GM19193 (cell line): ENCODE results near the gene PPP1R12A.

Source experiments
- POLR2A ChIP-seq: IDR thresholded peaks from 4 replicates; pipeline ENCODE4 v1.6.1; 2011; ENCODE audit not compliant: insufficient read depth, insufficient read length; ENCODE audit errors: extremely low read depth

PPP1R12A gene

GRCh38 chr12:79944565-79944964, 9.7 kb upstream of the PPP1R12A start:
- TF ChIP-seq POLR2A, result no peak

DNA sequence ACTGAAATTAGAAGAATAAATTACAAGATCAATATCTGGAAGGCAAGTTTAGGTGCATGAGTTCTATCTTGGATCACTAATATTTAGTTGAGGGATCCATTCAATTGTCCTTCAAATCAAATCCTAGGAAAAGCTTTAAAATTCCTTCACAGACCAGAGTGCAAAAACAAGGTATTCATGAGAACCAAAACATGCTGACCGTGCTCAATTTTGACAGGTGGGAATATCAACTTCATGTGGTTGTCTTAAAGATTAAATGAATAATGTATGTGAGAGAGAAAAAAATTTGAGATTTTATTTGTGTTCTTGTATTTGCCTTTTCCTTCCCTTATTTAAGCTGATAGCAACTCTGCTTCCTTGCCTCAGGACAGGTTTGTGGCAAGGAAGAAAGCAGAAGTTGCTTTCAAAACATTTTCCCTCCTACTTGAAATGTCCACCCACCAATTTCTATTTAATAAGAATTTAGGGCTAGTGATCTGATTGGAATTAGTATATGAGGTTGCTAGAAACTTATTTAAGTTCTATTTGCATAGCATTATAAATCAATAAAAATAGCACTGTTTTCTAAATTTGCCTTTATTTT, 4.9 kb upstream of the PPP1R12A start:
- no peak for TF ChIP-seq POLR2A

DNA sequence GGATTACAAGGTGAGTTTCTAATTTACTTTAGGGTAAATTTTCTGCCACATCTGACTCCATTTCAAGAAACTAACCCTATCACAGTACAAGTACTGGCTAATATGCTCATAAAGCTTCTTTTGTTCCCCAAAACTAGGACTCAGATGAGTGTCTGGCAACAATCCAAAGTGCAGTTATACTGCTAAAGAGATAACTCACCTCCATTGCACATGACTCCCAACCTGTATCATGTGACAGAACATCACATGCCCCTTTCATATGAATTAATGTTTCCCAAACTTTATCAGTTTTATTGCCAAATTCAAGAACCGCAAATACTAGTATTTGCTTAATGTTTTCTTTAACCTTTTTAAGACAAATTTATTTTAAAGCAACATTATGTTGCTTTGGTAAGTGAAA, 3.9 kb upstream of the PPP1R12A start:
- TF ChIP-seq POLR2A, result no peak

- no peak for TF ChIP-seq POLR2A
Observed at GRCh38 chr12:79936670-79937069, 1.8 kb upstream of the PPP1R12A start.

DNA sequence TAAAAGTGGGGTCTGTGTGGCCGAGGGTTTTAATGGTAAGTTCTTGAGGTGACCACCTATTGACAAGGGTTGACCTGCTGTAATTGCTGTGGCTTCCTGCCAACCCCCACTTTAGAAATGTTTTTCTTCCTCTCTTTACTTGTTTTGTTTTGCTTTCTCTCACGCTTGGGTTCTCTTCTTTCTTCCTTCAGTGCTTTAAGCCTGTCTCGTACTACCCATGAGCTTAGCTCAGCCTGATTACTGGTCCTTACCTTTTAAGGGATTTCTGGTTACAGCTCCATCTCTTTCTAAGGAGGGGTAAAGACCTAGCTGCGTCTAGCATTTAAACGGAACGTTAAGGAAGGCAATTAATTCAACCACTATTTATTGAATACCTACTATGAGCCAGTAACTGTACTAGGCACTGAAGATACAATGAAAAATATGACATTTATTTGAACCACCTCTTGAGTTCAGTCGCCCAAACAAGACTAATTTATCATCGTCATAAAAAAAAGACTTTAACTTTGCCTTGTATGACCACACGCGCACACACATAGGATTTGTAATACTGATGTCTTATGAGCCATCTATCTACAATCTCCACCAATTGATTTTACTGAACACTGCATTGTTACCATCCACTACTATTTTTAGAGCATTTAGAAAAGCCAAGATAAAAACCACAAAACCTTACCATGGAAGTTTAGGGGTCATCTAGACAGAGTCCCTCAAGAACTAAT, 888 bp upstream of the PPP1R12A start:
- no peak for TF ChIP-seq POLR2A

GRCh38 chr12:79934281-79935020, 446 bp downstream of the PPP1R12A start:
- TF ChIP-seq POLR2A, result no peak

DNA sequence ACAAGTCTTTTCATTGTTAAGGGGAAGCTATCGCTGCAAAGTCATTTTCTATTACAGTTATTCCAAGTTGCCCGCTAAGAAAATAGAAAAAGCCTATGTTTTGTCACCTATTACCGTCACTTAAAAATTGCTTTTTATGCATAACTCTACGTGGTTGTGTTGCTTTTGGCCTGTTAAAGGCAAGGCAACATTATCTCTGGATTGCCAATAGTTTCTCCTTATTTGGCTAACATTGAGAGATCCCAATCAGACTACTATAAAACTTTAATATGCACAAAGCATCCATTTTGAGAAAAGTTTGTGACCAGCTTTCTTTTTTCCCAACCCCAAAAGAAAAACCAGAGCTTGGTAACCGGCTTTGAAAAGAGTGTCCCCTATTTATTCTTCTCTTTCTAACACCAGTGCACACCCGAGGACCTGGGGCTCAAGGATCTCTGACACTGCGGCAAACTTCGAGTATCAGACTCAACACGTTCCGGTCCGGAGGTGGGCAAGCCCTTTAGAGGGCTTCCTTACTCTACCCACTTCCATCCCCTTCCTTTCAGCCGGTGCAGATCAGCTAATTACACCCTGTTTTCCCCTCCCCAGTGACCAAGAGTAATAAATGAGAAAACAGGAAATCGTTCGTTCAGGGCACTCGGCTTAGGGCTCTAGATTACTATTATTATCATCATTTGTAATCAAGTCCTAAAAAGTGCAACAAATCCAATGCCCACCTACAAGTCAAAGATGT, 1.2 kb downstream of the PPP1R12A start:
- no peak for TF ChIP-seq POLR2A

GRCh38 chr12:79933043-79933442, 1.9 kb downstream of the PPP1R12A start:
- no peak for TF ChIP-seq POLR2A

- no peak for TF ChIP-seq POLR2A
Observed at GRCh38 chr12:79932357-79932756, 2.5 kb downstream of the PPP1R12A start.

DNA sequence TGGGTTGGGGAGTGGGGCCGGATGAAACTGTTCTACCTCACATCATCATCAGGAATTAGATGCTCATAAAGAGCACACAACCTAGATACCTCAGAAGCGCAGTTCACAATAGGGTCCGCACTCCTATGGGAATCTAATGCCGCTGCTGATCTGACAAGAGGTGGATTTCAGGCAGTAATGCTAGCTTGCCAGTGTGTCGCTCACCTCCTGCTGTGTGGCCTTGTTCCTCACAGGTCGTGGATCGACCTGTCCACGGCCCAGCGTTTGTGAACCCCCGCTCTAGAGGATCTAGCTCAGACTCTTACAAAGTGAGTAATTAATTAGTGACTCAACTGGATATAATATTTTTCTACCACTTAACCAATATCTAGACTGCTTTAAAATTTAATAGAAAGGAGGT, 5.8 kb downstream of the PPP1R12A start:
- no peak for TF ChIP-seq POLR2A

- TF ChIP-seq POLR2A, result no peak
Observed at GRCh38 chr12:79927772-79928474, 7.0 kb downstream of the PPP1R12A start.

GRCh38 chr12:79926951-79927350, 7.9 kb downstream of the PPP1R12A start:
- no peak for TF ChIP-seq POLR2A

DNA sequence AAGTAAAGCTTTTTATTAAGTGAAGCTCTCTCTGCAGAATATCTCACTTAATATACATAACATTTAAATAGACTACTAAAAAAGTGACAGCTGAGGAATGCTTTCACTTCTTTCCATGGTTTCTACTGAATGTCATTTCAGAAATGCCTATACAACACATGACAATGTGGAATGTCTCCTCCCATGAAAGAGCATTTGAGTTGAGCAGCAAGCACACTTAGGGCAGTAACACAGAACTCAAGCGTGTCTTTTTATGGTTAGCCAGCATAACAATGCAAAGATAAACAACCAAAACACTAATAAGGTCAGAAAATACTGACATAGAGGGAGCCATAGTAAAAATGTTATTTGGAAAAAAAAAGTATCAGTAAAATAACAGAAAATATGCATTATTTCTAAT, 9.4 kb downstream of the PPP1R12A start:
- no peak for TF ChIP-seq POLR2A

- no peak for TF ChIP-seq POLR2A
Observed at GRCh38 chr12:79921786-79922185, 13.1 kb downstream of the PPP1R12A start.
